K562 (cell line): ENCODE measurements around the gene PHLDA3. TPM values are rescaled to one million over a fixed set of nuclear protein-coding genes. Genes with fewer than 3 reads are reported as not detected.
A peak's percentile ranks its signal among the peaks of the same experiment; 100 is the strongest.

Experiments used
- ATAC-seq: fragments of 200-7000 bp; cut with Tn5 transposase; 3 replicates; pipeline ENCODE4 v1.9.1; 2020; ENCODE audit warnings: moderate library complexity
- BruUV-seq: library from RNA; stranded (reverse); fragments of 400-500 nt; replicated peaks from 2 replicates; lab custom pipeline; 2021; lab: Mats Ljungman, UMichigan
- CTCF ChIA-PET: fragments of 300-600 bp; formaldehyde crosslinking; extraction: SDS; loops from one replicate; lab custom pipeline; 2021; ENCODE audit warnings: low intra/inter-chr PET ratio; lab: Yijun Ruan, JAX
- POLR2A ChIA-PET: fragments of 300-600, 350-650 bp; sonication (Branson Sonifier 250); formaldehyde crosslinking; extraction: SDS; loops from one replicate; lab custom pipeline; 2021; ENCODE audit warnings: antibody characterized with exemption, inconsistent platforms; lab: Yijun Ruan, JAX
- DNase-seq, 4 experiments: peaks; one replicate each; pipeline versions ENCODE4 v3.0.0 to v3.0.0-alpha.2; 2011 to 2018; ENCODE audit warnings: low spot score in 3 of 4, mixed read lengths in 3 of 4; ENCODE audit errors: extremely low read depth in 1 of 4
- FAIRE-seq: peaks from 2 replicates; lab custom pipeline; 2011; peaks lifted over from hg19 to GRCh38; lab: Jason Lieb, UNC
- H2AFZ ChIP-seq: 2 replicates; pipeline ENCODE4 v1.6.0; 2011; ENCODE audit warnings: low read depth, low read length, control low read depth, inconsistent platforms
- H3K27ac ChIP-seq: fragments of 200-600 bp; 3 replicates; pipeline ENCODE4 v1.8.0; 2011; ENCODE audit warnings: low read depth, mild to moderate bottlenecking, control low read depth, inconsistent platforms, low read length, moderate library complexity, mixed read lengths; ENCODE audit errors: extremely low read depth
- H3K27me3 ChIP-seq, 2 experiments: fragments of 300-600 bp in 1 of 2; 2 replicates in 1 of 2; 3 replicates in 1 of 2; pipeline versions ENCODE4 v1.6.0 to v1.8.0; 2011; ENCODE audit warnings: inconsistent platforms in 2 of 2, low read length in 2 of 2, mild to moderate bottlenecking in 1 of 2, mixed read lengths in 1 of 2, moderate library complexity in 1 of 2; ENCODE audit not compliant: control insufficient read depth in 2 of 2, insufficient read depth in 2 of 2
- H3K36me3 ChIP-seq: fragments of 300-600 bp; 3 replicates; pipeline ENCODE4 v1.8.0; 2011; ENCODE audit warnings: mild to moderate bottlenecking, low read length, inconsistent platforms; ENCODE audit not compliant: control insufficient read depth, insufficient read depth
- H3K4me1 ChIP-seq, 2 experiments: fragments of 200-600 bp in 1 of 2; replicated peaks in 1 of 2; 2 replicates in 1 of 2; 3 replicates in 1 of 2; pipeline versions ENCODE4 v1.5.1 to v1.8.0; 2011; ENCODE audit warnings: inconsistent platforms in 2 of 2, low read length in 2 of 2, mild to moderate bottlenecking in 1 of 2, mixed read lengths in 1 of 2, moderate library complexity in 1 of 2; ENCODE audit not compliant: control insufficient read depth in 2 of 2, insufficient read depth in 2 of 2
- H3K4me2 ChIP-seq: 2 replicates; pipeline ENCODE4 v1.6.1; 2011; ENCODE audit warnings: low read length, control low read depth, inconsistent platforms, mixed read lengths; ENCODE audit not compliant: insufficient read depth
- H3K4me3 ChIP-seq: fragments of 200-600 bp; sonication (generic), shearing (Covaris generic); 2 replicates; pipeline ENCODE4 v1.5.1; 2016; ENCODE audit warnings: control low read depth, inconsistent platforms
- H3K79me2 ChIP-seq: fragments of 200-600 bp; 3 replicates; pipeline ENCODE4 v1.8.0; 2011; ENCODE audit warnings: low read length, inconsistent platforms; ENCODE audit not compliant: control insufficient read depth, insufficient read depth
- H3K9ac ChIP-seq, 2 experiments: 2 replicates each; pipeline versions ENCODE4 v1.6.0 to v1.6.1; 2011; ENCODE audit warnings: low read depth in 2 of 2, low read length in 2 of 2, control low read depth in 1 of 2, inconsistent platforms in 1 of 2, mild to moderate bottlenecking in 1 of 2, mixed read lengths in 1 of 2; ENCODE audit not compliant: insufficient read depth in 1 of 2
- H3K9me1 ChIP-seq: one replicate; pipeline ENCODE4 v1.6.0; 2011; ENCODE audit warnings: inconsistent platforms, mild to moderate bottlenecking, low read length, moderate library complexity; ENCODE audit not compliant: control insufficient read depth, insufficient read depth
- H3K9me3 ChIP-seq: replicated peaks from 2 replicates; pipeline ENCODE4 v1.5.1; 2011; ENCODE audit warnings: low read depth, low read length, inconsistent platforms; ENCODE audit not compliant: control insufficient read depth, insufficient read depth
- H4K20me1 ChIP-seq: replicated peaks from 2 replicates; pipeline ENCODE4 v1.6.1; 2011; ENCODE audit warnings: low read length, inconsistent platforms, mixed read lengths; ENCODE audit not compliant: control insufficient read depth, insufficient read depth
- BRD9 ChIP-seq: fragments of 450-650 bp; IDR thresholded peaks from 2 replicates; pipeline ENCODE4 v1.6.1; 2018; ENCODE audit warnings: low read depth; ENCODE audit not compliant: partially characterized antibody
- HDAC6 ChIP-seq: IDR thresholded peaks from 2 replicates; pipeline ENCODE4 v1.6.1; 2012; ENCODE audit warnings: low read depth, mild to moderate bottlenecking, control low read depth, inconsistent platforms, low read length, moderate library complexity
- MYBL2 ChIP-seq, 2 experiments: fragments of 450-650 bp in 1 of 2; sonication (generic) in 1 of 2; formaldehyde crosslinking in 1 of 2; IDR thresholded peaks; 2 replicates each; pipeline versions ENCODE4 v1.6.1 to v1.8.1; 2017 to 2022; ENCODE audit warnings: borderline replicate concordance in 1 of 2, inconsistent platforms in 1 of 2, low read depth in 1 of 2, mild to moderate bottlenecking in 1 of 2, missing genetic modification reagents in 1 of 2, moderate library complexity in 1 of 2
- NCOA1 ChIP-seq: fragments of 450-650 bp; IDR thresholded peaks from 2 replicates; pipeline ENCODE4 v1.6.1; 2016; ENCODE audit warnings: low read depth
- SMARCB1 ChIP-seq: IDR thresholded peaks from 2 replicates; pipeline ENCODE4 v1.6.1; 2011; ENCODE audit warnings: improper control_type of control experiment, low read depth; ENCODE audit not compliant: insufficient read length
- ZSCAN32 ChIP-seq: fragments of 450-650 bp; formaldehyde crosslinking; IDR thresholded peaks from 2 replicates; pipeline ENCODE4 v1.4.0; 2020; ENCODE audit warnings: mild to moderate bottlenecking, moderate library complexity
- WGBS: fragments of 100-300 bp; shearing (Covaris generic); methylation state at CpG from one replicate; pipeline ENCODE4 v1.1.6; 2016; ENCODE audit warnings: low coverage, mixed read lengths; ENCODE audit not compliant: insufficient coverage; ENCODE audit errors: missing lambda C conversion rate; 5-methylcytosine and 5-hydroxymethylcytosine counted together
- in situ Hi-C: fragments of 300-500 bp; cut with MboI; formaldehyde crosslinking; loops from 4 replicates; pipeline ENCODE4 v1.15.0; 2018; ENCODE audit warnings: inconsistent platforms, mixed read lengths
- intact Hi-C: fragments of 100-400 bp; cut with micrococcal nuclease; formaldehyde crosslinking; loops from 2 replicates; pipeline ENCODE4 v1.14.2; 2022
- polyA plus RNA-seq, 8 experiments: library from polyadenylated mRNA; depleted of rRNA in 4 of 8; stranded (reverse) in 5 of 8; unstranded in 3 of 8; fragments of >200 nt; fragmentation: Nextera tagmentation in 2 of 8; fragmentation: Illumina TruSeq in 1 of 8; extraction: Ambion mirVana in 2 of 8; extraction: Trizol in 1 of 8; gene quantifications; 2 replicates each; pipeline versions ENCODE4 v1.2.1 to v1.2.3, GENCODE V29; 2011 to 2014; ENCODE audit warnings: inconsistent platforms in 1 of 8, missing spikeins in 1 of 8
- total RNA-seq, 7 experiments: library from RNA; depleted of rRNA in 6 of 7; stranded (reverse); fragments of >200 nt in 6 of 7; fragmentation: Illumina TruSeq in 2 of 7; extraction: Trizol in 2 of 7; gene quantifications; 2 replicates each; pipeline versions ENCODE4 v1.2.1 to v1.2.3, GENCODE V29; 2011 to 2021; ENCODE audit warnings: low replicate concordance in 1 of 7
- TF ChIP-seq, protein P1 (sequence below): fragments of 250-450 bp; sonication (Bioruptor Pico); IDR thresholded peaks from 2 replicates; pipeline ENCODE4 v1.9.0; 2021; ENCODE audit warnings: mild to moderate bottlenecking
- TF ChIP-seq, protein P2 (sequence below), 2 experiments: fragments of 450-650 bp in 1 of 2; sonication (generic) in 1 of 2; formaldehyde crosslinking in 1 of 2; IDR thresholded peaks; 2 replicates each; pipeline versions ENCODE4 v1.7.1 to v1.9.0; 2016 to 2022; ENCODE audit warnings: inconsistent platforms in 1 of 2, mild to moderate bottlenecking in 1 of 2, missing genetic modification reagents in 1 of 2

Gene PHLDA3
- total and polyA plus RNA-seq, 9 of the 15 experiments (the other 6 are each of a cell fraction or from before 2014, with no cell fraction given), result 0.11 to 0.27 TPM; not detected in 7

GRCh38 chr1:201433609-201434008 lies 35.4 kb downstream of the PHLDA3 start:
- Histone ChIP-seq H4K20me1 (no peaks in the 10 kb centered on the region; the same call in 1 of the 2 replicates), H3K27me3 (peaks cover 22 to 48% of the 10 kb centered on the region in 2 experiments; a peak in 4 of 5 replicates), H3K36me3 (no peaks in the 10 kb centered on the region), H2AFZ (no peak overlapping the region), H3K79me2 (no peaks in the 10 kb centered on the region), H3K9me1 (peaks cover 3% of the 10 kb centered on the region), H3K27ac (no peak overlapping the region), H3K4me3 (no peak overlapping the region), H3K4me2 (no peak overlapping the region), H3K9ac (no peak overlapping the region), H3K4me1 (peaks cover 4 to 5% of the 10 kb centered on the region in 2 experiments; a peak in 3 of 5 replicates), H3K9me3 (no peaks in the 10 kb centered on the region)
- ATAC-seq, result no peak
- WGBS, result 0% methylated on average over 6 of the region's 6 CpGs
- TF ChIP-seq NCOA1 (no peak), SMARCB1 (no peak), MYBL2 (IDR thresholded peaks at IDR 0.05; ENCODE audit: low read depth) (no peak), MYBL2 (CRISPR knock-in tag; IDR thresholded peaks at IDR 0.05; ENCODE audit: borderline replicate concordance) (no peak), ZSCAN32 (CRISPR knock-in tag) (no peak), BRD9 (no peak), HDAC6 (no peak)
- TF ChIP-seq, protein P1, sequence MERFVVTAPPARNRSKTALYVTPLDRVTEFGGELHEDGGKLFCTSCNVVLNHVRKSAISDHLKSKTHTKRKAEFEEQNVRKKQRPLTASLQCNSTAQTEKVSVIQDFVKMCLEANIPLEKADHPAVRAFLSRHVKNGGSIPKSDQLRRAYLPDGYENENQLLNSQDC (CRISPR knock-in tag), result no peak
- TF ChIP-seq, protein P2, sequence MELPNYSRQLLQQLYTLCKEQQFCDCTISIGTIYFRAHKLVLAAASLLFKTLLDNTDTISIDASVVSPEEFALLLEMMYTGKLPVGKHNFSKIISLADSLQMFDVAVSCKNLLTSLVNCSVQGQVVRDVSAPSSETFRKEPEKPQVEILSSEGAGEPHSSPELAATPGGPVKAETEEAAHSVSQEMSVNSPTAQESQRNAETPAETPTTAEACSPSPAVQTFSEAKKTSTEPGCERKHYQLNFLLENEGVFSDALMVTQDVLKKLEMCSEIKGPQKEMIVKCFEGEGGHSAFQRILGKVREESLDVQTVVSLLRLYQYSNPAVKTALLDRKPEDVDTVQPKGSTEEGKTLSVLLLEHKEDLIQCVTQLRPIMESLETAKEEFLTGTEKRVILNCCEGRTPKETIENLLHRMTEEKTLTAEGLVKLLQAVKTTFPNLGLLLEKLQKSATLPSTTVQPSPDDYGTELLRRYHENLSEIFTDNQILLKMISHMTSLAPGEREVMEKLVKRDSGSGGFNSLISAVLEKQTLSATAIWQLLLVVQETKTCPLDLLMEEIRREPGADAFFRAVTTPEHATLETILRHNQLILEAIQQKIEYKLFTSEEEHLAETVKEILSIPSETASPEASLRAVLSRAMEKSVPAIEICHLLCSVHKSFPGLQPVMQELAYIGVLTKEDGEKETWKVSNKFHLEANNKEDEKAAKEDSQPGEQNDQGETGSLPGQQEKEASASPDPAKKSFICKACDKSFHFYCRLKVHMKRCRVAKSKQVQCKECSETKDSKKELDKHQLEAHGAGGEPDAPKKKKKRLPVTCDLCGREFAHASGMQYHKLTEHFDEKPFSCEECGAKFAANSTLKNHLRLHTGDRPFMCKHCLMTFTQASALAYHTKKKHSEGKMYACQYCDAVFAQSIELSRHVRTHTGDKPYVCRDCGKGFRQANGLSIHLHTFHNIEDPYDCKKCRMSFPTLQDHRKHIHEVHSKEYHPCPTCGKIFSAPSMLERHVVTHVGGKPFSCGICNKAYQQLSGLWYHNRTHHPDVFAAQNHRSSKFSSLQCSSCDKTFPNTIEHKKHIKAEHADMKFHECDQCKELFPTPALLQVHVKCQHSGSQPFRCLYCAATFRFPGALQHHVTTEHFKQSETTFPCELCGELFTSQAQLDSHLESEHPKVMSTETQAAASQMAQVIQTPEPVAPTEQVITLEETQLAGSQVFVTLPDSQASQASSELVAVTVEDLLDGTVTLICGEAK (IDR thresholded peaks at IDR 0.05), result peak; percentile 82
- TF ChIP-seq, protein P2 (CRISPR knock-in tag; IDR thresholded peaks at IDR 0.05), result peak; percentile 88
- FAIRE-seq, result no peak
- no peak for DNase-seq
- intact Hi-C loops (no loop called here), in situ Hi-C loops (no loop called here)
- ChIA-PET CTCF (no interaction called here), POLR2A (interaction anchor here (0.6 to 2.3 kb wide), 4 partner anchors 12 to 50 kb away, joined by 3 to 8 read pairs (median 4); no protein-coding TSS in a partner anchor)
- BruUV-seq, result no TSS peak
